Neural cell (in vitro differentiated cells): ENCODE results near the gene CTSH. TPM values are rescaled to one million over a fixed set of nuclear protein-coding genes. Genes with fewer than 3 reads are reported as not detected.

Source experiments
- H2AFZ ChIP-seq: fragments of 200-600, 300-800 bp; sonication (generic), shearing (Covaris generic); 2 replicates; pipeline ENCODE4 v1.6.0; 2014; ENCODE audit warnings: low read depth, mild to moderate bottlenecking, antibody characterized with exemption, low read length, moderate library complexity
- H3F3A ChIP-seq: fragments of 200-600 bp; shearing (Covaris generic); 2 replicates; pipeline ENCODE4 v1.6.1; 2016; ENCODE audit warnings: mild to moderate bottlenecking, moderate library complexity, mixed read lengths, antibody characterized with exemption, low read length; ENCODE audit not compliant: insufficient read depth, poor library complexity, severe bottlenecking
- H3K27ac ChIP-seq: fragments of 200-600, 300-800 bp; sonication (generic), shearing (Covaris generic); 2 replicates; pipeline ENCODE4 v1.5.1; 2014; ENCODE audit warnings: mild to moderate bottlenecking, low read length, moderate library complexity
- H3K27me3 ChIP-seq: fragments of 300-800, 200-600 bp; sonication (generic), shearing (Covaris generic); 2 replicates; pipeline ENCODE4 v1.6.0; 2014; ENCODE audit warnings: mild to moderate bottlenecking, low read depth, low read length, moderate library complexity; ENCODE audit not compliant: insufficient read depth
- H3K36me3 ChIP-seq: fragments of 300-800, 200-600 bp; sonication (generic), shearing (Covaris generic); 2 replicates; pipeline ENCODE4 v1.5.1; 2014; ENCODE audit warnings: mild to moderate bottlenecking, antibody characterized with exemption, low read length, moderate library complexity; ENCODE audit not compliant: insufficient read depth
- H3K4me2 ChIP-seq: fragments of 300-800, 200-600 bp; sonication (generic), shearing (Covaris generic); 2 replicates; pipeline ENCODE4 v1.6.0; 2014; ENCODE audit warnings: mild to moderate bottlenecking, low read length
- H3K4me3 ChIP-seq: fragments of 300-800, 200-600 bp; sonication (generic), shearing (Covaris generic); 2 replicates; pipeline ENCODE4 v1.5.1; 2014; ENCODE audit warnings: mild to moderate bottlenecking, low read length, moderate library complexity
- H3K79me2 ChIP-seq: fragments of 200-600 bp; shearing (Covaris generic); replicated peaks from 2 replicates; pipeline ENCODE4 v1.6.0; 2014; ENCODE audit warnings: mild to moderate bottlenecking, low read length, moderate library complexity; ENCODE audit not compliant: insufficient read depth
- H3K9ac ChIP-seq: fragments of 300-800, 200-600 bp; sonication (generic), shearing (Covaris generic); 2 replicates; pipeline ENCODE4 v1.6.1; 2016; ENCODE audit warnings: mild to moderate bottlenecking, low read length, mixed read lengths
- H3K9me2 ChIP-seq: fragments of 200-600 bp; shearing (Covaris generic); 2 replicates; pipeline ENCODE4 v1.6.1; 2016; ENCODE audit warnings: mild to moderate bottlenecking, low read length, mixed read lengths; ENCODE audit not compliant: insufficient read depth
- H3K9me3 ChIP-seq: fragments of 200-600, 300-800 bp; sonication (generic), shearing (Covaris generic); 2 replicates; pipeline ENCODE4 v1.6.1; 2016; ENCODE audit warnings: mild to moderate bottlenecking, mixed run types, low read length, moderate library complexity, mixed read lengths
- H4K20me1 ChIP-seq: fragments of 200-600 bp; shearing (Covaris generic); 2 replicates; pipeline ENCODE4 v1.6.1; 2016; ENCODE audit warnings: mild to moderate bottlenecking, mixed run types; ENCODE audit not compliant: insufficient read depth
- CTCF ChIP-seq: fragments of 450-650 bp; IDR thresholded peaks from 2 replicates; pipeline ENCODE4 v1.5.1; 2014; ENCODE audit warnings: antibody characterized with exemption, mild to moderate bottlenecking, moderate library complexity; ENCODE audit not compliant: poor library complexity, severe bottlenecking
- EP300 ChIP-seq: fragments of 450-650 bp; conservative IDR thresholded peaks from 2 replicates; pipeline ENCODE4 v1.6.1; 2014; ENCODE audit warnings: antibody characterized with exemption, mild to moderate bottlenecking, moderate library complexity; ENCODE audit not compliant: poor library complexity, severe bottlenecking
- EZH2 ChIP-seq: fragments of 200-600, 300-800 bp; shearing (Covaris generic), sonication (generic); IDR thresholded peaks from 2 replicates; pipeline ENCODE4 v1.6.1; 2014; ENCODE audit warnings: antibody characterized with exemption, low read length, borderline replicate concordance, mild to moderate bottlenecking; ENCODE audit not compliant: insufficient read depth, poor library complexity, severe bottlenecking
- MXI1 ChIP-seq: fragments of 450-650 bp; conservative IDR thresholded peaks from 2 replicates; pipeline ENCODE4 v1.6.1; 2014; ENCODE audit warnings: antibody characterized with exemption, mild to moderate bottlenecking; ENCODE audit not compliant: poor library complexity, severe bottlenecking
- POLR2AphosphoS5 ChIP-seq: IDR thresholded peaks from 2 replicates; pipeline ENCODE4 v1.6.1; 2012
- RAD21 ChIP-seq: fragments of 450-650 bp; conservative IDR thresholded peaks from 2 replicates; pipeline ENCODE4 v1.6.1; 2014; ENCODE audit warnings: antibody characterized with exemption, mild to moderate bottlenecking, moderate library complexity
- REST ChIP-seq: IDR thresholded peaks from 2 replicates; pipeline ENCODE4 v1.6.1; 2012; ENCODE audit warnings: borderline replicate concordance
- SMC3 ChIP-seq: fragments of 450-650 bp; conservative IDR thresholded peaks from 2 replicates; pipeline ENCODE4 v1.6.1; 2014; ENCODE audit warnings: antibody characterized with exemption, mild to moderate bottlenecking, moderate library complexity; ENCODE audit not compliant: poor library complexity
- TAF1 ChIP-seq: IDR thresholded peaks from 2 replicates; pipeline ENCODE4 v1.6.1; 2012; ENCODE audit warnings: low read depth
- polyA plus RNA-seq: library from polyadenylated mRNA; depleted of rRNA; stranded (reverse); fragments of >200 nt; gene quantifications from 2 replicates; pipeline ENCODE4 v1.2.3, GENCODE V29; 2014

The CTSH gene
- polyA plus RNA-seq, 1 donor from 2014 or later, result 3.3 TPM

DNA sequence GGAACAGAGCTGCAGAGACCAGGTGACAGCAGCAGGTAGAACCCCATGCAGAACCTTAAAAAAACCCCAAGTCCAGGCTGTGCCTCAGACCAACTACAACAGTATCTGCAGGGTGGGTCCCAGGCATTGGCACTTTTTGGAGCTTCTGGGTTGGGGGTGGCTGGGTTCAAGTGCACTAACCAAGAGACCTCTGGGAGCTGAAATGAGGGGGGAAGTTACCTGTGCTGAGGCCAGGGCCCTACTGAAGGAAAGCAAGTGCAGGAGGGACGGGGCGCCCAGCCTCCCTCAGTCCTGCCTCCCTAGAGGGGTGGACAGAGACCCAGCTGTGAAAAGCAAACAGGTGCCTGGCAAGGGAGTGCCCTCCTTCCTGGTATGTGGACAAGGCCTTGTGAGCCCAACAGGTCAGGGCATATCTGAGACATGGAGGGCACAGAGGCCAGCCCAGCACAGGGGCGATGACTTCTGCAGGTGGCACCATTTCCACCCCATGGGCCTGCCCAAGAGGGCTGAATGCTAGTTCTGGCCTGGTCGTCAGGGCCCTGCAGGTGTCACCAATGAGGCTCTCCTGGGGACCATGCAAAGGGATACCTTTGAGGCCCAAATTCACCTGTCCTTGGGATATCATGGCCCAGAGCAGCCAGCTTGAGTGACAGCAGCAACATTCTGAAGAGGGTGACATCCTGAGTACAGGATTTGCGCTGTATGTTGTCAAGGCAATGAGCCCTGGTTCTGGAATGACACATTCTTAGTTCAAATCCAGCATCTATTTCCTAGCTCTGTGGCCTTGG, 18.7 kb downstream of the CTSH start:
- Histone ChIP-seq H4K20me1 (no peaks in the 10 kb centered on the region), H3K79me2 (no peaks in the 10 kb centered on the region), H3K4me2 (no peak overlapping the region), H3K9ac (no peak overlapping the region), H3K9me3 (no peaks in the 10 kb centered on the region), H3F3A (no peaks in the 10 kb centered on the region), H3K36me3 (no peaks in the 10 kb centered on the region), H3K9me2 (no peaks in the 10 kb centered on the region), H3K4me3 (no peak overlapping the region), H3K27me3 (no peaks in the 10 kb centered on the region), H2AFZ (no peak overlapping the region), H3K27ac (no peak overlapping the region)
- no peak for TF ChIP-seq CTCF
- TF ChIP-seq EP300, result no peak
- TF ChIP-seq POLR2AphosphoS5, result no peak
- no peak for TF ChIP-seq TAF1
- no peak for TF ChIP-seq RAD21
- TF ChIP-seq REST, result no peak
- TF ChIP-seq EZH2, result no peak
- TF ChIP-seq SMC3, result no peak
- TF ChIP-seq MXI1, result no peak

DNA sequence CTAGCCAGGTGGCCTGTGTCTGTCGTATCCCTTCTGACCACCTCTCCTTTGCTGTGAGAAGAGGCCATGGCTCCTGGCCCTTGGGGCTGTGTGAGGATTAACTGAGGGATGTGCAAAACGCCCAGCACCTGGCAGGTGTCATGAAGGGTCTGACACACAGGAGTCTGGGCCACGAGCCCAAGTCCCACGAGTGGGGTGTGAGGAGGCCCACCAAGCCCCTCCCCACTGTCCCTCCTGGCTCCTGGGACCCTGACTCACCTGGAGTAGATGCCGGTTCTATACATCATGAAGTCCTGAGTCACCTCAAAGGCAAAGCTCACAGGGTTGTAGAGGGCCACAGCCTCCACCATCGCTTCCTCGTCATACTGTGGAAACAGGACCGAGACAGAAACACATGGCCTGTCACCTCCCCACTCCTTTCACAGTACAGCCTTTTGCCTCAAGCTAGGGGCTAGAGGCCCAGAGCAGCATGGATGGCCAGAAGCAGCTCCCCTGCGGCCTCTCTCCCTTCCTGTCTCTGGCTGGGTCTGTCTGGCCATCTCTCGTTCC, 19.7 kb downstream of the CTSH start:
- no peak overlapping the region for H3K9ac ChIP-seq
- H3K79me2 ChIP-seq, result no peaks in the 10 kb centered on the region
- no peaks in the 10 kb centered on the region for H3K9me2 ChIP-seq
- H3K36me3 ChIP-seq, result no peaks in the 10 kb centered on the region
- TF ChIP-seq SMC3, result no peak
- no peaks in the 10 kb centered on the region for H3F3A ChIP-seq
- no peak overlapping the region for H3K4me2 ChIP-seq
- no peaks in the 10 kb centered on the region for H3K9me3 ChIP-seq
- H3K4me3 ChIP-seq, result no peak overlapping the region
- H2AFZ ChIP-seq, result no peak overlapping the region
- H3K27me3 ChIP-seq, result no peaks in the 10 kb centered on the region
- H3K27ac ChIP-seq, result no peak overlapping the region
- no peaks in the 10 kb centered on the region for H4K20me1 ChIP-seq
